ENCODE data around the gene OLIG2. TPM values are rescaled to one million over a fixed set of nuclear protein-coding genes. Genes with fewer than 3 reads are reported as not detected.

The OLIG2 gene
- total and polyA plus RNA-seq, 5 donors = not detected

DNA sequence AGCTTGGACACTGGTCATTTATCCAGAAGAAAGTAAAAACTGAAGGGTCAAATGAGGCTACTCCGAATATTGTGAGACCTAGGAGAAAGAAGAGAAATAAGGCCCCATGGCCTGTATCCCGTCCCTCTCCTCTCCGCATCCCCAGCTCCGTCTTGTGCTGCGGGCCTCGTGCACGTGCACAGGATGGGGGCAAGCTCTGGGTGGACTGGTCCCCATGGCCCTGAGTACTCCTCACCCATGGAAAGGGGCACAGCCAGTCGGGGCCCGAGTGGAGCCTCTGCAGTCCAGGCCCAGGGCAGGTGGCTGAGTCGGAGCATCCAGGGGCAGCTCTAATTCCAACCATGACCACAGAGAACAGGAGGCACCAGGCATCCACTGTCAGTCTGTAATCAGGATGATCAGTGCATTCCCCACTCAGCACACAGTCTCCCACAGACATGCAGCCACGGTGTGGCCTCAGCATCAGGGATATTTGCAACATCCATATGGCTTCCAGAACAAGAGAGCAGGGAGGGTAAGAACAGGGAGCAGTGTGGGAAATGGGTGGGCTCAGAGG is 31.7 kb downstream of the OLIG2 start:
- Histone ChIP-seq H3K9me3 (ENCODE audit: control insufficient read depth, low read length) (no peaks in the 10 kb centered on the region), H3K27ac (ENCODE audit: low read length) (no peak overlapping the region), H3K27me3 (ENCODE audit: control insufficient read depth, insufficient read depth) (no peaks in the 10 kb centered on the region), H3K4me1 (ENCODE audit: control insufficient read depth, insufficient read depth, low read length) (no peaks in the 10 kb centered on the region), H3K4me3 (ENCODE audit: low read length) (no peak overlapping the region)
- WGBS = 85% methylated on average over 11 of the region's 11 CpGs
- ATAC-seq (peak in 1 of 2 donors; percentile 12), DNase-seq (no peak)
- intact Hi-C loops (cut with DNase I) = no loop called here

DNA sequence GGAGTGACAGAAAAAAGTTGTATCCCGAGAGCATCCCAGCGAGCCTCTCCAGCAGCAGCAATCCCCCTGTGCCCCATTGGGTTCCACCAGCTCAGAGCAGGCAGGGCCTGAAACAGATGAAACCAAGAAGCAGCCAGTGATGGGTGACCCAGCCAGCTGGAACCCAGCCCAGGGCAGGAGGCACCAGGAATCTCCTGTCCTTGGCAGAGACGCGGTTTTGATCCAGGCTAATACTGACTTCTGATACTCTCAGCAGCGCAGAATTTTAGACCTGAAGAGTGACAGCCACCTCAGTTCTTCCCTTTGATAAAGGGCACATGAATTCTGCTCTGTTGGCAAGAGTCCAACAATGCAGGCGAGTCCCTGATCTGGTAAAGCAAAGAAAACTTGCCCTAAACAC is 32.8 kb downstream of the OLIG2 start:
- WGBS = 47% methylated on average over 6 of the region's 6 CpGs
- intact Hi-C loops (cut with DNase I) = no loop called here
- DNase-seq = peak; percentile 43 to 84 (median 81)

DNA sequence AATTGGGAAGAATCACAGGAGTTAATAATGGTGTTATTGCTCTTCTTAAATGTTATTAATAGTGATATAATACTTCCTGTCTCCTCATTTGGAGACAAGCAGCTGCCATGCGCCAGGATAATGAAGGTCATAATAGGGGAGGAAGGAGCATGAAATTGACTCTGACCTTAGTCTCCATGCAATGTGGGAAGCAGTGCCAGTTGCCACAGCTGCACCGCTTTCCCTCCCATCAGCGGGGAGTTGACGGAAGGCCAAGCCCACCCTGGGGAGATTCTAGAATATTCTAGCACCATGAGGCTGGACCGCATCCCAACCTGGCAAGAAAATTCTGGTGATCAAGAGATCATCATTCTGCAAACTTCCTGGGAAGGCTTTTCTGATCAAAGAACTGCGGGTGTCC is 33.2 kb downstream of the OLIG2 start:
- H3K27ac ChIP-seq (ENCODE audit: low read length) = no peak overlapping the region
- 51% methylated on average over 6 of the region's 6 CpGs for WGBS

More for the DNA sequence above, 32.8 kb downstream of the OLIG2 start:
- Histone ChIP-seq H3K4me1 (ENCODE audit: control insufficient read depth, insufficient read depth, low read length) (no peaks in the 10 kb centered on the region), H3K4me3 (ENCODE audit: low read length) (no peak overlapping the region), H3K27ac (ENCODE audit: low read length) (no peak overlapping the region), H3K9me3 (ENCODE audit: control insufficient read depth, low read length) (no peaks in the 10 kb centered on the region), H3K27me3 (ENCODE audit: control insufficient read depth, insufficient read depth) (no peaks in the 10 kb centered on the region)
- ATAC-seq = peak; percentile 76 to 85

DNA sequence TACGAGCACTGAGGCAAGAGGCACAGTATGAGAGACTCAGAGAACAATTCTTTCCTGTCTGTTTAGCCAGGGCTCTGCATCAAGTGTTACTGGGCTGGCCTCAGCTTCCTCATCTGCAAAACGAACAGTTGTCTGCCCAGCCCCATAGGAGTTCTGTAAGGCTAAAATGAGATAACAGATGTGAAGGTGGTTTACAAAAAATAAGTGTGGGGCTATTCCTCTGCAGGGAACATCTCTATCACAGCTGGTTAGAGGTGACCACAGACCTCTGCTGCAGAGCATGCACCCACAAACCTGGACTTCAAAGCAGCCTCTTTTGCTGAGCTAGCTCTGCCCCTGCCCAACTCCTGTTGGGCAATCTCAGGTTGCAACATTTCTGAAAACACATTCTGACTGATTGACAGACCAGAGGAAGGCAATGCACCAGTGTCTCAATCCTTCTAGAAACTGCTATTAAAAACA is 33.7 kb downstream of the OLIG2 start:
- intact Hi-C loops (cut with DNase I) = no loop called here
- Histone ChIP-seq H3K9me3 (ENCODE audit: control insufficient read depth, low read length) (no peaks in the 10 kb centered on the region), H3K27me3 (ENCODE audit: control insufficient read depth, insufficient read depth) (no peaks in the 10 kb centered on the region), H3K27ac (ENCODE audit: low read length) (no peak overlapping the region), H3K4me1 (ENCODE audit: control insufficient read depth, insufficient read depth, low read length) (no peaks in the 10 kb centered on the region), H3K4me3 (ENCODE audit: low read length) (no peak overlapping the region)
- 23% methylated on average over 2 of the region's 2 CpGs for WGBS
- DNase-seq (no peak), ATAC-seq (peak; percentile 41 to 50)

More for the DNA sequence above, 33.2 kb downstream of the OLIG2 start:
- H3K4me1 ChIP-seq (ENCODE audit: control insufficient read depth, insufficient read depth, low read length) = no peaks in the 10 kb centered on the region
- ATAC-seq (no peak), DNase-seq (no peak)
- H3K27me3 ChIP-seq (ENCODE audit: control insufficient read depth, insufficient read depth) = no peaks in the 10 kb centered on the region
- intact Hi-C loops (cut with DNase I) = no loop called here
- no peak overlapping the region for H3K4me3 ChIP-seq (ENCODE audit: low read length)
- no peaks in the 10 kb centered on the region for H3K9me3 ChIP-seq (ENCODE audit: control insufficient read depth, low read length)

DNA sequence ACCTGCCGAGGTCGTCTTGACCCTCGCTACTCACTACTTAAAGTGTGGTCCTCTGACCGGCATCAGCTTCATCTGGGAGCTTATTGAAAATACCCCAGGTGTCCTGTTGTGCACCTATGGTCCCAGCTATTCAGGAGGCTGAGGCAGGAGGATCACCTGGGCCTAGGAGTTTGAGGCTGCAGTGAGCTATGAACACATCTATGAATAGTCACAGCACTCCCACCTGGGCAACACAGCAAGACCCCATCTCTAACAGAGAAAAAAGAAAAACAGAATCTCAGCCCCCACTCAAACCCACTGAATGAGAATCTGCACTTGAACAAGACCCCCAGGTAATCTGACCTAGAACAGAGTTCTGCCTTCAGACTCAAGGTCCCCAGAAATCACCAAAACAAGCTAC is 35.5 kb downstream of the OLIG2 start:
- no peak for ATAC-seq
- Histone ChIP-seq H3K27me3 (ENCODE audit: control insufficient read depth, insufficient read depth) (no peaks in the 10 kb centered on the region), H3K4me1 (ENCODE audit: control insufficient read depth, insufficient read depth, low read length) (no peaks in the 10 kb centered on the region), H3K9me3 (ENCODE audit: control insufficient read depth, low read length) (no peaks in the 10 kb centered on the region), H3K4me3 (ENCODE audit: low read length) (no peak overlapping the region), H3K27ac (ENCODE audit: low read length) (no peak overlapping the region)
- DNase-seq = no peak
- intact Hi-C loops (cut with DNase I) = no loop called here
- WGBS = 95% methylated on average over 4 of the region's 4 CpGs

DNA sequence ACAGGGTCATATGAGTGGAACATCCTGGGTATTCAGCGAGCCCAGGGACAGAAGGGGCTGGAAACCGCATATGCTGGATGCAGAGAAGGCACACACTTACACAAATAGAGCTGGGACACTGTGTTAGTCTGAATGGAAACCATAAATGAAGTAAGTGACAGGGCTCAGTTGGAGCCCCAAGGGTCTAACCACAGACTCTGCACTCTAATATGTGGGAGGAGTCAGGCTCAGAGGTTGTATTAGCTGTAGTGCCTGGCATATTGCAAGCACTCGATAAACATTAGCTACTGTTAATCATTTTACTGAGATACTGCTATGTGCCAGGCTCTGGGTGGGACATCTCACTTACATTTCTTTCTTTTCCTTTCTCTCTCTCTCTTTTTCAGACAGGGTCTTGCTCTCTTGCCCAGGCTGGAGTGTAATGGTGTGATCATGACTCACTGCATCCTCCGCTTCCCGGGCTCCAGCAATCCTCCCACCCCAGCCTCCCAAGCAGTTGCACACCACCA is 37.7 kb downstream of the OLIG2 start:
- H3K4me3 ChIP-seq (ENCODE audit: low read length) = no peak overlapping the region
- no peak for ATAC-seq
- no peak overlapping the region for H3K27ac ChIP-seq (ENCODE audit: low read length)
- no peaks in the 10 kb centered on the region for H3K27me3 ChIP-seq (ENCODE audit: control insufficient read depth, insufficient read depth)
- H3K4me1 ChIP-seq (ENCODE audit: control insufficient read depth, insufficient read depth, low read length) = no peaks in the 10 kb centered on the region
- no peak for DNase-seq
- intact Hi-C loops (cut with DNase I) = no loop called here
- H3K9me3 ChIP-seq (ENCODE audit: control insufficient read depth, low read length) = no peaks in the 10 kb centered on the region
- WGBS = 84% methylated on average over 5 of the region's 5 CpGs

DNA sequence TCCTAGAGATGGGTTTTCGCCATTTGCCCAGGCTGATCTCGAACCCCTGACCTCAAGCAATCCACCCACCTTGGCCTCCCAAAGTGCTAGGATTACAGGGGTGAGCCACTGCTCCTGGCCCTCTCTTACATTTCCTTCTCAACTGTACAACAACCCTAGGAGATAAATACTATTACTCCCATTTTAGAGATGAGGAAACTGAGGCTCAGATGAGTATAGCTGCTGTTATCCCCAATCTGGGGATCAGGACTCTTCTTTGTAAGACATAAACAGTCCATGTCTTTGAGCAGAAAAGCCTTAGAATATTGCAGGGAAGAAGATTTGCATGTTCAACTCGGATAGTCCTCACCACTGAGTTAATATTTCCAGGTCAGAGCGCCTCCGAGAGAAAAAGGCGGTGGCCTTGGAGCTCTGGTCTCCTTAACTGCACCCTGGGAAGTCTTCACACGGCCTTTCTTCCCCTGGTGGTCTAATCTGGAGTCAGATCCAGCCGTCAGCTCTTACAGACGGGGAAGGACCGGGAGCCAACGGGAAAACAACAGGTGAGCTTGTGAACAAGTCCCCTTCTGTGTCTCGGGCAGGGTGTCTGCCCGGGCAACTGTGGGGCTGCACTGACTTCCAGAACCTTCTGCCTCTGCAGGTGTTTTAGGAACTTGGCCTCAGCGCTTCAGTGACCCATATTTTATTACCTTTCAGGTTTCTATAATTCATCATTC is 38.3 kb downstream of the OLIG2 start:
- Histone ChIP-seq H3K4me1 (ENCODE audit: control insufficient read depth, insufficient read depth, low read length) (no peaks in the 10 kb centered on the region), H3K27ac (ENCODE audit: low read length) (no peak overlapping the region), H3K4me3 (ENCODE audit: low read length) (no peak overlapping the region), H3K27me3 (ENCODE audit: control insufficient read depth, insufficient read depth) (no peaks in the 10 kb centered on the region), H3K9me3 (ENCODE audit: control insufficient read depth, low read length) (no peaks in the 10 kb centered on the region)
- no peak for ATAC-seq
- intact Hi-C loops (cut with DNase I) = no loop called here
- 34% methylated on average over 14 of the region's 14 CpGs for WGBS
- no peak for DNase-seq

DNA sequence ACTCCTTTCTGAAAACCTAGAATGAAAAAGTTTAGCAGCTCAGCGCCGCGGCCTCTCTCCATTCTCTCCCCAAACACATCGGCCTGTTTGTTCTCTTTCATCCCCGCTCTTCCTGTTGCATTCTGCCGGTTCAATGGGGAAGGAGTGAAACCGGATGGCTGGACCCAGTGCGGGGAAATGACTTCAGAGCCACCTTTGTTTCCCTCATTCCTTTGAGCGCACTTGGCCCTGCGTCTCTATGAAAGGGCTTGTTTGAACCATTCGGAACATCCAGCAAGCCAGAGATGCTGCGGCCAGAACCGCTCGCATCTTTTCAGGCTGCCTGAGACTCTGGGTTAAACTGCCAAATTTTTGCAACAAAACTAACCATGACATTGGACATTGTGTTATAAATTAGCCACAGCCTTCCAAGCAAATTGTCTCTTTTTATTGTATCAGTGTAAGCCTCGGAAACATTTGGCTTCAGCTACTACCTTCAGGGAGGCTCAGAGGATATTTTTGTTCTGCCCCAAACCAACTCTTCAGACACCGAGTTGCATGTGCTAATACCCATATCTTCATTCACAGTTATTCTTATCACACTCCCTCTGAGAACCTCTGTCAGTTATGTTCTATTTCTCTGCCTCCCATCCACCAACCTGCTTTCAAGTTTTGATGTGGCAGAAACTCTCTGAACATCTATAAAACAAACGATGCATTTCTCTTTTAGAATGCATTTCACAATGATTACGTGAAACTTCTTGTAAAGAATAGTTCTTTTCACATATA is 39.1 kb downstream of the OLIG2 start:
- Histone ChIP-seq H3K4me3 (ENCODE audit: low read length) (no peak overlapping the region), H3K4me1 (ENCODE audit: control insufficient read depth, insufficient read depth, low read length) (no peaks in the 10 kb centered on the region), H3K9me3 (ENCODE audit: control insufficient read depth, low read length) (no peaks in the 10 kb centered on the region), H3K27ac (ENCODE audit: low read length) (no peak overlapping the region), H3K27me3 (ENCODE audit: control insufficient read depth, insufficient read depth) (no peaks in the 10 kb centered on the region)
- no peak for DNase-seq
- WGBS = 29% methylated on average over 18 of the region's 18 CpGs
- intact Hi-C loops (cut with DNase I) = no loop called here
- no peak for ATAC-seq

DNA sequence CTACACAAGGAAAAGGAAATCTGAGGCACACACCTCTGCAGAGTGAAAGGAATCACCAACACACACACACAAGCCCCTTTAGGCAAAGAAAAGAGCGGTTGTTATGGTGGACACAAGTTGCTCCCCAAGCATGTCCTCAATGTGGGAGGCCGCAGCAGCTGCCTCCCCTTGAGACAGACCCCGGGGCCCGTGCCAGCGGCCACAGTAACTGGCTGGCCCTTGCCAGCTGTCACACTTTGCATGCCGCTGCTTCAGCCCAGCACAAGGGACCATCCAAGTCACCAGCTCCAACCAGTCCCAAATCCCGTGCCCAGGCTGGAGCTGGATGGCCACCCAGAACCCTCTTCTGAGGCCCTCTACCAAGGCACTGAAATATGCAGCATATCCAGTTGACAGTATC is 41.3 kb downstream of the OLIG2 start:
- no peak for DNase-seq
- H3K27ac ChIP-seq (ENCODE audit: low read length) = no peak overlapping the region
- intact Hi-C loops (cut with DNase I) = no loop called here
- ATAC-seq = no peak
- H3K4me3 ChIP-seq (ENCODE audit: low read length) = no peak overlapping the region
- no peaks in the 10 kb centered on the region for H3K27me3 ChIP-seq (ENCODE audit: control insufficient read depth, insufficient read depth)
- peaks cover 2% of the 10 kb centered on the region for H3K4me1 ChIP-seq (ENCODE audit: control insufficient read depth, insufficient read depth, low read length)
- H3K9me3 ChIP-seq (ENCODE audit: control insufficient read depth, low read length) = no peaks in the 10 kb centered on the region
- WGBS = 88% methylated on average over 7 of the region's 7 CpGs

DNA sequence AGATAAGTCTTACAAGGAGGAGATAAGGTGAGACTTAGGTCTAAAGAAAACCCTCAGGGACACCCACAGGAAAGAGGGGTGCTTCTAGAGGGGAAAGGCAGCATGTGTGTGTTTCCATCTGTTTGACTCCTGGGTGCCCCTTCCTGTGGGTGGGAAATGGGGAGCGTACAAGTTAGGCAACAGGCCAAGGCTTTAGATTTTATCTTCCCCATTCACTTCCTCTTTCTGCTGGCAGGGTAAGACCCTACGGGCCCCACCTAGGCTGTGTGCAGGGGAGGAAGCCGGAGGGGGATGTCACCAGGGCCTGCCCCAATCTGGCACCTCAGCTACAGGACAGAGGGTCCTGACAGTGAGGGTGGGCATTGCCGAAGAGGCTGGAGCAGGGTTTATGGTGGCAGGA is 41.7 kb downstream of the OLIG2 start:
- Histone ChIP-seq H3K4me3 (ENCODE audit: low read length) (no peak overlapping the region), H3K4me1 (ENCODE audit: control insufficient read depth, insufficient read depth, low read length) (peaks cover 2% of the 10 kb centered on the region), H3K9me3 (ENCODE audit: control insufficient read depth, low read length) (no peaks in the 10 kb centered on the region), H3K27ac (ENCODE audit: low read length) (no peak overlapping the region), H3K27me3 (ENCODE audit: control insufficient read depth, insufficient read depth) (no peaks in the 10 kb centered on the region)
- ATAC-seq = no peak
- intact Hi-C loops (cut with DNase I) = no loop called here
- WGBS = 42% methylated on average over 4 of the region's 4 CpGs
- DNase-seq = no peak

DNA sequence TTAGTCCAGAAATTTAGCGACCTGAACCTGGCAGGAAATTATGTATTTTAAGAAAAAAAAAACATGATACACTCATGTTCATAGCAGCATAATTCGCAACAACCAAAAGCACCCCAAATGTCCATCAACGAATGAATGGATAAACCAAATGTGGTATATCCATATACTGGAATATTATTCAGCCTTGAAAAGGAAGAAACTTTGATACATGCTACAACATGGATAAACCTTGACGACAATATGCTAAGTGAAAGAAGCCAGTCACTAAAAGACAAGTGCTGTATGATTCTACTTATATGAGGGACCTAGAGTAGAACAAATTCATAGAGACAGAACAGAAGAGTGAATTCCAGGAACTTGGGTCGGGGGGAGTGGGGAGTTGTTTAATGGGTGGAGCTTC is 43.5 kb downstream of the OLIG2 start:
- no peaks in the 10 kb centered on the region for H3K27me3 ChIP-seq (ENCODE audit: control insufficient read depth, insufficient read depth)
- intact Hi-C loops (cut with DNase I) = no loop called here
- 63% methylated on average over 5 of the region's 5 CpGs for WGBS
- DNase-seq (no peak), ATAC-seq (no peak)
- H3K4me1 ChIP-seq (ENCODE audit: control insufficient read depth, insufficient read depth, low read length) = peaks cover 2% of the 10 kb centered on the region
- H3K4me3 ChIP-seq (ENCODE audit: low read length) = no peak overlapping the region
- no peaks in the 10 kb centered on the region for H3K9me3 ChIP-seq (ENCODE audit: control insufficient read depth, low read length)
- no peak overlapping the region for H3K27ac ChIP-seq (ENCODE audit: low read length)

Data from right cardiac atrium (tissue), 5 donors.